B cell (primary cell): ENCODE measurements around the gene VWA3B.

Source experiments
- CTCF ChIP-seq: fragments of 200-600 bp; IDR thresholded peaks from one replicate; pipeline ENCODE4 v1.8.0; 2022; ENCODE audit warnings: antibody characterized with exemption, mild to moderate bottlenecking
- EZH2 ChIP-seq: IDR thresholded peaks from 2 replicates; pipeline ENCODE4 v1.6.1; 2012; ENCODE audit warnings: borderline replicate concordance, low read depth, mild to moderate bottlenecking, moderate library complexity, low read length; ENCODE audit not compliant: insufficient read depth, poor library complexity, severe bottlenecking

GRCh38 chr2:98078701-98079100 is 8.3 kb upstream of the VWA3B start:
- no peak for TF ChIP-seq CTCF
- TF ChIP-seq EZH2 = no peak
